Measurements from ENCODE around the gene OPN4. TPM values are rescaled to one million over a fixed set of nuclear protein-coding genes. Genes with fewer than 3 reads are reported as not detected.

Gene OPN4
- total and polyA plus RNA-seq, 2 experiments from 2014 or later: not detected

DNA sequence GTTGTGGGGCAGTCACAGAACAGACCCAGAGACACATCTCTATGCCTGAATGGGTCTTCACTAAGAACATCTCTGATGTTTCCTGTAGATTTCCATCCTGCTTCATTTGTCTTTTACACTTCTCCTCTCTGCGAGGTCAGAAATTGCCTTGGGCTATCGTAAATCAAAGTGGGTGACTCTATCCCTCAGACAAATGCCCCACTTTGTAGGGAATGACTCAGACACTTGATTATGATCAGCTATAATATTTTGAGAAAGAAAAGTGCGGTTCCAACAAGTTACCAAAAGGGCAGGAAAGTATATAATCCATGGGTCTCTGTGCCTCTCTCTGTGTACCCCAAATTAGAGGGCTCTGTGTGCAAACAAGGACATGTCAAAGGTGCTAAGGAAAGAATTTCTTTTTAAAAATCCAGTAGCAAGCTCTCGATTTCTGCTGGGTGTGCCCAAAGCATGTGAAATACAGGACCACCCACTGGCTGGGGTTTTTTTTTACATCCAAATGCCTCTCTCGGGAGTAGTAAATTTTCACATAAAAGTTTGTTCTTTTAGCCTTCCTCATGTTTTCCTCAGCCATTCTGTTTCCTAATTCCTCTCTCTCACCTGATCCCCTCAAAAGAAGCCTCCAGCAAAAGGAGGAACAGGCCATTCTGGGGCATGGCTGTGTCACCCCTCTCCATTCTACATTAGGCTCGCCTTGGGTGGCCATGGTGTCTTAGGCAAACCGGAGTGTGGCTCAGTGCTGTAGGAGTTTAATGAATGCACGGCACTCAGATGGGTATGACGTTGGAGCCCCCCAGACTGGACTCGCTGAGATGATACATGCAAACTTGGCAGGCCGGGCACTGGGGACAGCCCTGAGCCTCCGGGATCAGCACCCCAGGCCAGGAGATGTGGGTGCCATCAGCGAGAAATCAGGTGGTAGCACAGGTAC is 6.3 kb upstream of the OPN4 start:
- Histone ChIP-seq H3K9me2 (ENCODE audit: insufficient read depth) (no peaks in the 10 kb centered on the region), H3K4me2 (ENCODE audit: unreplicated experiment) (no peak overlapping the region), H4K20me1 (ENCODE audit: insufficient read depth) (no peaks in the 10 kb centered on the region), H3K4me1 (ENCODE audit: insufficient read depth) (peaks cover 38% of the 10 kb centered on the region), H3F3A (ENCODE audit: insufficient read depth) (0 out of 2 replicates have a peak, but pooled peaks cover 19% of the 10 kb centered on the region), H3K9ac (no peak overlapping the region), H3K27ac (no peak overlapping the region), H2AFZ (no peak overlapping the region), H3K79me2 (ENCODE audit: insufficient read depth) (no peaks in the 10 kb centered on the region), H3K9me3 (ENCODE audit: low read depth) (no peaks in the 10 kb centered on the region), H3K27me3 (replicated peaks; ENCODE audit: insufficient read depth) (no peaks in the 10 kb centered on the region), H3K4me3 (no peak overlapping the region), H3K36me3 (ENCODE audit: low read depth) (no peaks in the 10 kb centered on the region)
- 61 to 63% methylated on average over 13 of the region's 13 CpGs for WGBS, 2 experiments (ENCODE audit: low coverage in 1 of 2, low lambda C conversion rate in 2 of 2, missing lambda C conversion rate in 2 of 2)
- peak; percentile 74 for DNase-seq
- TF ChIP-seq EZH2 (IDR thresholded peaks at IDR 0.05; ENCODE audit: insufficient read depth, poor library complexity, severe bottlenecking): no peak
- no peak for TF ChIP-seq EZH2phosphoT487 (IDR thresholded peaks at IDR 0.05; ENCODE audit: insufficient read depth, low read depth)
- in situ Hi-C loops (cut with MboI): no loop called here

DNA sequence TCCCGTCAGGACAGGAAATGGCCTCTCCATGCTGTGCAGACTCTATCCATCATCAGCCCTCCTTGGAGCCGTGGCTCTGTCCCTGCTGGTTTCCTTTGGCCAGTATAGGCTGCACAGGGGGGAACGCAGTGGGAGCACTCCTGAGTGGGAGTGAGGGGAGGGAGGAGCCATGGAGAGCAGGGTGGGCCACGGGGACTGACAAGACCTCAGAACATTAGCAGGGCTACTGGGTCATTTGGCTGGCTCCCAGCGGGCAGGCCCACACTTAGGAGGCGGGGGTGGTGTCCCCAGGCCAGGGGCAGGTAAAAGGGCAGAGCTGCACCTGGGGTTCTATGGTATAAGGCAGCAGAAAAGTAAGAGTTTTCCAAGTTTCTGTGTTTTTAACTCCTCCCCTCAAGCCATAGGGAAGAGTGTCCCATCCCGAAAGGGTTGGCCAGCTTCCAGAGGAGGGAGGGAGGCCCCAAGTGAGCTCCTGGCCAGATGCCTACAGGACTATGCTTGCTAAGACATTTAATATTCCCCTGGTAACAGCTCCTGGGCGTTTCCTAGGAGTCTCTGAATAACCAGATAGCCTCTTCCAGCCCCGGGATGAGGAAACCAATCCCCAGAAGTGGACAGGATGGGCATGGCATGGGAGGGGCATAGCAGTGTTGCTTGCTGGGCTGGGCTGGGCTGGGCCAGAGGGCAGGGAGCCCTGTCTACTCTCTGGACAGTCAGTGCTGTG is 5.5 kb upstream of the OPN4 start:
- whole genome bisulfite sequencing, 2 experiments (ENCODE audit: low coverage in 1 of 2, low lambda C conversion rate in 2 of 2, missing lambda C conversion rate in 2 of 2): 52 to 55% methylated on average over 9 of the region's 9 CpGs
- DNase-seq: peak; percentile 93
- TF ChIP-seq EZH2phosphoT487 (IDR thresholded peaks at IDR 0.05; ENCODE audit: insufficient read depth, low read depth) (no peak), EZH2 (IDR thresholded peaks at IDR 0.05; ENCODE audit: insufficient read depth, poor library complexity, severe bottlenecking) (no peak)
- no peak overlapping the region for H3K4me2 ChIP-seq (ENCODE audit: unreplicated experiment)
- H3K79me2 ChIP-seq (ENCODE audit: insufficient read depth): no peaks in the 10 kb centered on the region
- no peak overlapping the region for H3K4me3 ChIP-seq
- peaks cover 30% of the 10 kb centered on the region for H3K4me1 ChIP-seq (ENCODE audit: insufficient read depth)
- no peaks in the 10 kb centered on the region for H3K9me3 ChIP-seq (ENCODE audit: low read depth)
- no peaks in the 10 kb centered on the region for H3K36me3 ChIP-seq (ENCODE audit: low read depth)
- no peak overlapping the region for H2AFZ ChIP-seq
- H3K27ac ChIP-seq: no peak overlapping the region
- 0 out of 2 replicates have a peak, but pooled peaks cover 15% of the 10 kb centered on the region for H3F3A ChIP-seq (ENCODE audit: insufficient read depth)
- no peak overlapping the region for H3K9ac ChIP-seq
- H3K27me3 ChIP-seq (replicated peaks; ENCODE audit: insufficient read depth): no peaks in the 10 kb centered on the region
- no peaks in the 10 kb centered on the region for H4K20me1 ChIP-seq (ENCODE audit: insufficient read depth)
- no peaks in the 10 kb centered on the region for H3K9me2 ChIP-seq (ENCODE audit: insufficient read depth)
- in situ Hi-C loops (cut with MboI): no loop called here

DNA sequence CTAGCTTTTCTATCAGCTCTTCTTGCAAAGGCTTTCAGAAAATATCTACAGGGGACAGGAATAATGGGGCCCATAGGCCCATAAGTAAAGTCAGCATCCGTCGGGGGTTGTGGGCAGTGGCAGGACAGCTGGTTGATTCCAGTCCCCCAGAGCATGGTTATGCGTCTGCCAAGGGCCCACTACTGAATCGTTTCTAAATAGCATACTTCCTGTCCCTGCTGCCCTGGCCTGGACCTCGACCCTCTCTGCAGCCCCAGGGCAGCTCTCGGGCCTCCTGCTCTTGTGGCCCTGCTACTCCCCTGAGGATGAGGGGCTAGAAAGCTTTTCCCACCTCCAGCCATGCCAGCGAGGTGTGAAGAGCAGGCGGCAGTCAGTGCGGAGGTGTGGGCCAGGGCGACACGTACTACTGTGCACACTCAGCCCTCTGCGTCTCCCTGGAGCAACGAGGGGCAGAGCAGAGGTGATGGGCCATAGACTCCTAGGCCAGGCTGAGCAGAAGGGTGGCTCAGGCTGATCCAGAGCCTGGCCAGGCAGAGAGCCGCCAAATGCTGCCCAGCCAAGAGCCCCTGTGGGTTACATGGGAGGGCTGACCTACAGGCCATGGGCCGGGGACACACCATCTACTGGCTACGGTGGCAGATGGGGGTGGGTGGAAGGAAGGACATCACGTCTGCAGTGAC is 4.7 kb upstream of the OPN4 start:
- H2AFZ ChIP-seq: no peak overlapping the region
- no peaks in the 10 kb centered on the region for H3K36me3 ChIP-seq (ENCODE audit: low read depth)

DNA sequence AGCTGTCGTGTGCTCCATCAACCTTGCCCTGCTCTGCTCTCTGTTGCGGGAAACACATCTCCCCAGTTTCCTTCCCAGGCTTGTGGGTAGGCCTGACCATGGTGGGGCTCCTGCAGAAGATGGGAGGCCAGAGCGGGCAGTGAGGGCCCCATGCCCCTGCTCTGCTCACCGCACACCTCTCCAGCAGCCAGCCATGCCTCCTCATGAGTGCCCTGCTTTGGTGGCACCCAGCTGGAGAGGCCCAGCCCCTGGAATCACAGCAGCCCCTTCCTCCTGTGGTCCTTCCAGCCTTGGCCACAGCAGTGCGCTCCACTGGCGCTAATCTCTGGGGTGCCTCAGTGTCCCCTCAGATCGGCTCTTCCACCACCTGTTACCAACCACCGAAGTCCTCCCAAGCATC is 4.2 kb upstream of the OPN4 start:
- no peak for DNase-seq
- no peaks in the 10 kb centered on the region for H3K9me2 ChIP-seq (ENCODE audit: insufficient read depth)
- H3K4me1 ChIP-seq (ENCODE audit: insufficient read depth): peaks cover 21% of the 10 kb centered on the region
- no peak overlapping the region for H2AFZ ChIP-seq
- 0 out of 2 replicates have a peak, but pooled peaks cover 8% of the 10 kb centered on the region for H3F3A ChIP-seq (ENCODE audit: insufficient read depth)
- no peaks in the 10 kb centered on the region for H3K36me3 ChIP-seq (ENCODE audit: low read depth)
- no peak overlapping the region for H3K4me2 ChIP-seq (ENCODE audit: unreplicated experiment)
- no peaks in the 10 kb centered on the region for H3K9me3 ChIP-seq (ENCODE audit: low read depth)
- no peak overlapping the region for H3K9ac ChIP-seq
- 78 to 79% methylated on average over 8 of the region's 8 CpGs for WGBS, 2 experiments (ENCODE audit: low coverage in 1 of 2, low lambda C conversion rate in 2 of 2, missing lambda C conversion rate in 2 of 2)
- H3K27me3 ChIP-seq (replicated peaks; ENCODE audit: insufficient read depth): no peaks in the 10 kb centered on the region
- H3K4me3 ChIP-seq: no peak overlapping the region
- in situ Hi-C loops (cut with MboI): no loop called here
- no peaks in the 10 kb centered on the region for H4K20me1 ChIP-seq (ENCODE audit: insufficient read depth)
- H3K27ac ChIP-seq: no peak overlapping the region
- no peaks in the 10 kb centered on the region for H3K79me2 ChIP-seq (ENCODE audit: insufficient read depth)
- no peak for TF ChIP-seq EZH2 (IDR thresholded peaks at IDR 0.05; ENCODE audit: insufficient read depth, poor library complexity, severe bottlenecking)
- TF ChIP-seq EZH2phosphoT487 (IDR thresholded peaks at IDR 0.05; ENCODE audit: insufficient read depth, low read depth): no peak

More for the DNA sequence above, 4.7 kb upstream of the OPN4 start:
- Histone ChIP-seq H3K4me2 (ENCODE audit: unreplicated experiment) (no peak overlapping the region), H3K4me3 (no peak overlapping the region), H4K20me1 (ENCODE audit: insufficient read depth) (no peaks in the 10 kb centered on the region), H3K27me3 (replicated peaks; ENCODE audit: insufficient read depth) (no peaks in the 10 kb centered on the region), H3K27ac (no peak overlapping the region), H3K79me2 (ENCODE audit: insufficient read depth) (no peaks in the 10 kb centered on the region), H3K9me2 (ENCODE audit: insufficient read depth) (no peaks in the 10 kb centered on the region), H3K9me3 (ENCODE audit: low read depth) (no peaks in the 10 kb centered on the region), H3K4me1 (ENCODE audit: insufficient read depth) (peaks cover 22% of the 10 kb centered on the region), H3F3A (ENCODE audit: insufficient read depth) (0 out of 2 replicates have a peak, but pooled peaks cover 8% of the 10 kb centered on the region), H3K9ac (no peak overlapping the region)
- in situ Hi-C loops (cut with MboI): no loop called here
- WGBS, 2 experiments (ENCODE audit: low coverage in 1 of 2, low lambda C conversion rate in 2 of 2, missing lambda C conversion rate in 2 of 2): 88 to 91% methylated on average over 17 of the region's 17 CpGs
- TF ChIP-seq EZH2phosphoT487 (IDR thresholded peaks at IDR 0.05; ENCODE audit: insufficient read depth, low read depth) (no peak), EZH2 (IDR thresholded peaks at IDR 0.05; ENCODE audit: insufficient read depth, poor library complexity, severe bottlenecking) (no peak)
- DNase-seq: no peak
